Frontal cortex (tissue), 4 donors: ENCODE results near the gene ST8SIA3. TPM values are rescaled to one million over a fixed set of nuclear protein-coding genes. Genes with fewer than 3 reads are reported as not detected.
"Not testable (repeated sequence)": the region's sequence is repeated elsewhere in the genome, so short reads cannot be mapped to it uniquely, and the experiment has no call there.

Experiments
- DNase-seq, 2 donors: peaks; one replicate each; pipeline ENCODE4 v3.0.0; 2012; ENCODE audit warnings: low spot score in 2 of 2
- FAIRE-seq: peaks from 2 replicates; lab custom pipeline; 2012; peaks lifted over from hg19 to GRCh38; lab: Jason Lieb, UNC
- total RNA-seq: library from RNA; depleted of rRNA; stranded (reverse); fragments of >200 nt; gene quantifications from one replicate; pipeline ENCODE4 v1.2.3, GENCODE V29; 2014
- donor health status: control.
- donor health status: control.
- donor health status: control.

The ST8SIA3 gene
- total RNA-seq, 1 donor from 2014 or later = 18.8 TPM

DNA sequence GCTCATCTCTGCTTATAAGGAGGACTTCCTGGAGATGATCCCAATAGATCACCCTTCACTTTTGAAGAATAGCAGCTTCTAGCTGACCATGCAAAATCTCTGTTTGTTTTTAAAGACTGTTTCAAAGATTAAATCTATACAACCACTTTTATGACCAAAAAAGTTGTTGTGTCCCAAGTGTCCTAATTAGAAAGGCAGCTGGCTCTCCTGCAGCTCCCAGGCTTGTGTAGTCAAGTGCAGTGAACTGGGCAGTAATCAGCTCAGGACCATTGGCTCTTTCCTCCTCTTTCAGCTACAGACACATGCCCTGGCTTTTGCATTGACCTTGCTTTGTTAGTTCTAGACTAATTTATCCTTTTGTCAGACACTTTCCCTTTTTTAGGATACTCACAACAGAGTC, 10.4 kb downstream of the ST8SIA3 start:
- no peak for DNase-seq
- no peak for FAIRE-seq

DNA sequence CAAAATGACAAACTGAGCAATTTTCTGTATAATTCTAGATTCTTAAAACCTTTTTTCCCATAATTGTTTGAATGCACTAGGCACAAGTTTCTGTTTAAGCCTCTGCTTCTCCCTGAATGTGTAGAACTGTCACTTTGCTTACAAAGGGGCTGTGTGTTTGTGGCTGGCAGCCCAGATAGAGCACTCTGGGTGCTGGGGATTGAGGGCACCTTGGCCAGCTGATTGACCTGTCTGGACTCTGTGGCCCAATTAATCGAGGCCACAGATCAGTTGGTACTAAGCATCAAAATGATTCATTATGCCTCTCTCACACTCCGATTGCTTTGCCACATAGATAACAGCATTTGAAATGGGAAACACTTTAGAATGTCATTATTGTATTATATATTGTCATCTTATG, 12.1 kb downstream of the ST8SIA3 start:
- DNase-seq (no peak), FAIRE-seq (no peak)

- DNase-seq (no peak), FAIRE-seq (no peak)
Observed at GRCh38 chr18:57366528-57367081, 14.2 kb downstream of the ST8SIA3 start.

- FAIRE-seq = no peak
- DNase-seq = no peak
Observed at GRCh38 chr18:57372444-57372843, 20.1 kb downstream of the ST8SIA3 start.

- DNase-seq (no peak), FAIRE-seq (no peak)
Observed at GRCh38 chr18:57373017-57373416, 20.7 kb downstream of the ST8SIA3 start.

GRCh38 chr18:57376503-57376902, 24.1 kb downstream of the ST8SIA3 start:
- FAIRE-seq = no peak
- no peak for DNase-seq

GRCh38 chr18:57389271-57389670, 36.9 kb downstream of the ST8SIA3 start:
- DNase-seq (no peak), FAIRE-seq (no peak)

DNA sequence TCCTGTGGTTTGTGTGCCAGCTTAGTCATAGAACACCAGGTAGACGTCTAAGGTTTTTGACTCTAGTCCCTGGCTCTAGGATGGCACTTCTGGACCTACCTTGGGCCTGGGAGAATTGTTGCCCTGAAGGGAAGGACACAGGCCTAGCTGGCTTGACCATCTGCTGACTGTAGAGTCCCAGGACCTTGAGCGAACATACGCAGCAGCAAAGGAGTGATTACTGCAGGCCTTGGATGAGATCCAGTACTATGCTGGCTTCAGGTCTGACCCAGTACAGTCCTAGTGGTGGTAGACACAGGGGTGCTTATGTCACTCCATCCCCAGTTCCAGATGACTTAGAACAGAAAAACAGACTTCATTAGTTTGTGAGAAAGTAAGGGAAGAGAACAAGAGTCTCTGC, 37.7 kb downstream of the ST8SIA3 start:
- no peak for FAIRE-seq

DNA sequence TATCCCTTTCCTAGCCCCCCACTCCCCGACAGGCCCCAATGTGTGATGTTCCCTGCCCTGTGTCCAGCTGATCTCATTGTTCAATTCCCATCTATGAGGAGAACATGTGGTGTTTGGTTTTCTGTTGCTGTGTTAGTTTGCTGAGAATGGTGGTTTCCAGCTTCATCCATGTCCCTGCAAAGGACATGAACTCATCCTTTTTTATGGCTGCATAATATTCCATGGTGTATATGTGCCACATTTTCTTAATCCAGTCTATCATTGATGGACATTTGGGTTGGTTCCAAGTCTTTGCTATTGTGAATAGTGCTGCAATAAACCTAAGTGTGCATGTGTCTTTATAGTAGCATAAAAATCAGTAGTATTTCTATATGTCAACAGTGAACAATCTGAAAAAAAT, 42.4 kb downstream of the ST8SIA3 start:
- not testable (repeated sequence) for FAIRE-seq, DNase-seq

More for the DNA sequence above, 37.7 kb downstream of the ST8SIA3 start:
- DNase-seq = no peak

- DNase-seq, FAIRE-seq: not testable (repeated sequence)
Observed at GRCh38 chr18:57396831-57397230, 44.5 kb downstream of the ST8SIA3 start.

GRCh38 chr18:57397440-57398132, 45.2 kb downstream of the ST8SIA3 start:
- FAIRE-seq = no peak

DNA sequence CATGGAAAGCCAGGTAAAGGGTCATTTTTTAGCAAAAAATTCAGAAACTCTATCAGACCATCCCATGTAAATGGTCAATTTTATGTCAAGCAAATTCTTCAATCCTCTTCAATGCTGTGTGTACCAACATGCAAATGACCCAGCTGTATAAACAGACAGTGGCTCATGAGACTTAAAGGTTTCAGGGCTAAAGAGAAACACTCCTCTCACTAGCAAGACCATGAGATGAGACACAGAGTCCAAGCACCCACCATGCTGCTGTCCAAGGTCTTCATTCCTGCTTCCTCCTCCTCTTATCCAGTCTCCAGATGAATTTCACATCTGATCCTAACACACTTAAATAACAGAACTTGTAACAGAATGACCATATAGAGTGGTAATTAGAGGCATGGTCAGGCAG, 52.0 kb downstream of the ST8SIA3 start:
- DNase-seq = no peak
- no peak for FAIRE-seq

More at GRCh38 chr18:57397440-57398132, 45.2 kb downstream of the ST8SIA3 start:
- DNase-seq = no peak

DNA sequence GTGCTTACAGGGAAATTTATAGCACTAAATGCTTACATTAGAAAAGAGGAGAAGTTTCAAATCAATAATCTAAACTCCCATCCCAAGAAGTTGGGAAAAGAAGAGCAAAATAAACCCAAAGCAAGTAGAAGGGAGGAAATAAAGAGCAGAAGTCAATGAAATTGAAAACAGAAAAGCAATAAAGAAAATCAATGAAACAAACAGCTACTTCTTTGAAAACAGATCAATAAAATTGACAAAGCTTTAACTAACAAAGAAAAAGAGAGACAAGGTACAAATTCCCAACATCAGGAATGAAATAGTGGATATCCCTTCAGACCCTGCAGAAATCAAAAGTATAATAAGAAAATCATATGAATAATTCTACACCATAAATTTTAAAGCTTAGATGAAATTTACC, 57.3 kb downstream of the ST8SIA3 start:
- DNase-seq (no peak), FAIRE-seq (no peak)

GRCh38 chr18:57410749-57411148, 58.4 kb downstream of the ST8SIA3 start:
- FAIRE-seq = no peak

DNA sequence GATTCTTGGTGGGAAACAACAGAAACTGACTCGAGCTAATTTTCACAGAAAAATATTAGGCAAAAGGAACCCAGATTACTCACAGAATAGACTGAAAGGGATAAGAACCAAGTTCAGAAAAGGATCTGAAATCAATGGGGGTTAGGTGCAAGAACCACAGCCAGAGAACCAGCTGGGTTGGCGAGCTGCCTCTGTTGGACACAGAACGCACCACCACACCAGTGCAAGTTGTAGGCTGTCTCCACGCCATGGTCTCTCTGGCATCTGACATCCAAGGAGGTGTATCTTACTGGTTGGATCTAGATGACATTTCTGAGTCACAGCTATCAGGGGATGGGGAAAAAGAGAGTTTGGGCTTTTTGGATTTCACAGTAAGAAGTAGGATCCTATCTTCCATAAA, 64.2 kb downstream of the ST8SIA3 start:
- no peak for FAIRE-seq

More at GRCh38 chr18:57410749-57411148, 58.4 kb downstream of the ST8SIA3 start:
- DNase-seq = no peak

More for the DNA sequence above, 64.2 kb downstream of the ST8SIA3 start:
- DNase-seq = no peak

Other genes with a start within 250 kb of the ST8SIA3 start
- not detected for gene BOD1L2, start 205.5 kb upstream of the ST8SIA3 start, total RNA-seq
- 1.2 TPM for gene ONECUT2, start 82.8 kb downstream of the ST8SIA3 start, total RNA-seq
- 29.8 TPM for gene FECH, start 234.1 kb downstream of the ST8SIA3 start, total RNA-seq